HEK293 (cell line): Measurements from ENCODE around the gene STAP2.
"Not testable (repeated sequence)": the region's sequence is repeated elsewhere in the genome, so short reads cannot be mapped to it uniquely, and the experiment has no call there.

ENCODE experiments used
- SETDB1 ChIP-seq: IDR thresholded peaks from one replicate; pipeline ENCODE4 v1.6.1; 2017; ENCODE audit warnings: mild to moderate bottlenecking, low read length, moderate library complexity, mixed read lengths; ENCODE audit not compliant: insufficient read length
- YY1 ChIP-seq: fragments of 450-650 bp; formaldehyde crosslinking; IDR thresholded peaks from 2 replicates; pipeline ENCODE4 v1.5.1; 2018; ENCODE audit warnings: missing biosample characterization, missing genetic modification characterization
- ZBTB8A ChIP-seq: fragments of 450-650 bp; formaldehyde crosslinking; IDR thresholded peaks from 2 replicates; pipeline ENCODE4 v1.5.1; 2016; ENCODE audit warnings: missing biosample characterization, missing genetic modification characterization
- ZNF132 ChIP-seq: fragments of 450-650 bp; formaldehyde crosslinking; IDR thresholded peaks from 2 replicates; pipeline ENCODE4 v1.5.1; 2017; ENCODE audit warnings: missing biosample characterization, missing genetic modification characterization, borderline replicate concordance
- ZNF398 ChIP-seq: fragments of 450-650 bp; formaldehyde crosslinking; IDR thresholded peaks from 2 replicates; pipeline ENCODE4 v1.5.1; 2017; ENCODE audit warnings: missing biosample characterization, missing genetic modification characterization
- TF ChIP-seq, protein P1 (sequence below): fragments of 450-650 bp; formaldehyde crosslinking; IDR thresholded peaks from 2 replicates; pipeline ENCODE4 v1.5.1; 2016; ENCODE audit warnings: missing biosample characterization, missing genetic modification characterization
- TF ChIP-seq, protein P2 (sequence below): fragments of 450-650 bp; formaldehyde crosslinking; IDR thresholded peaks from 2 replicates; pipeline ENCODE4 v1.5.1; 2017; ENCODE audit warnings: missing biosample characterization, missing genetic modification characterization

- TF ChIP-seq, protein P1, sequence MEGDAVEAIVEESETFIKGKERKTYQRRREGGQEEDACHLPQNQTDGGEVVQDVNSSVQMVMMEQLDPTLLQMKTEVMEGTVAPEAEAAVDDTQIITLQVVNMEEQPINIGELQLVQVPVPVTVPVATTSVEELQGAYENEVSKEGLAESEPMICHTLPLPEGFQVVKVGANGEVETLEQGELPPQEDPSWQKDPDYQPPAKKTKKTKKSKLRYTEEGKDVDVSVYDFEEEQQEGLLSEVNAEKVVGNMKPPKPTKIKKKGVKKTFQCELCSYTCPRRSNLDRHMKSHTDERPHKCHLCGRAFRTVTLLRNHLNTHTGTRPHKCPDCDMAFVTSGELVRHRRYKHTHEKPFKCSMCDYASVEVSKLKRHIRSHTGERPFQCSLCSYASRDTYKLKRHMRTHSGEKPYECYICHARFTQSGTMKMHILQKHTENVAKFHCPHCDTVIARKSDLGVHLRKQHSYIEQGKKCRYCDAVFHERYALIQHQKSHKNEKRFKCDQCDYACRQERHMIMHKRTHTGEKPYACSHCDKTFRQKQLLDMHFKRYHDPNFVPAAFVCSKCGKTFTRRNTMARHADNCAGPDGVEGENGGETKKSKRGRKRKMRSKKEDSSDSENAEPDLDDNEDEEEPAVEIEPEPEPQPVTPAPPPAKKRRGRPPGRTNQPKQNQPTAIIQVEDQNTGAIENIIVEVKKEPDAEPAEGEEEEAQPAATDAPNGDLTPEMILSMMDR: not testable (repeated sequence)
- TF ChIP-seq ZNF132 (tag by site-specific recombination); ZNF398; ZBTB8A (tag by site-specific recombination); SETDB1; YY1: not testable (repeated sequence)
- TF ChIP-seq, protein P2, sequence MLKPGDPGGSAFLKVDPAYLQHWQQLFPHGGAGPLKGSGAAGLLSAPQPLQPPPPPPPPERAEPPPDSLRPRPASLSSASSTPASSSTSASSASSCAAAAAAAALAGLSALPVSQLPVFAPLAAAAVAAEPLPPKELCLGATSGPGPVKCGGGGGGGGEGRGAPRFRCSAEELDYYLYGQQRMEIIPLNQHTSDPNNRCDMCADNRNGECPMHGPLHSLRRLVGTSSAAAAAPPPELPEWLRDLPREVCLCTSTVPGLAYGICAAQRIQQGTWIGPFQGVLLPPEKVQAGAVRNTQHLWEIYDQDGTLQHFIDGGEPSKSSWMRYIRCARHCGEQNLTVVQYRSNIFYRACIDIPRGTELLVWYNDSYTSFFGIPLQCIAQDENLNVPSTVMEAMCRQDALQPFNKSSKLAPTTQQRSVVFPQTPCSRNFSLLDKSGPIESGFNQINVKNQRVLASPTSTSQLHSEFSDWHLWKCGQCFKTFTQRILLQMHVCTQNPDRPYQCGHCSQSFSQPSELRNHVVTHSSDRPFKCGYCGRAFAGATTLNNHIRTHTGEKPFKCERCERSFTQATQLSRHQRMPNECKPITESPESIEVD (tag by site-specific recombination): not testable (repeated sequence)
Observed at GRCh38 chr19:4274321-4274686, 64.3 kb downstream of the STAP2 start.
